ENCODE results near the gene STEAP1.
"Not testable (repeated sequence)": the region's sequence is repeated elsewhere in the genome, so short reads cannot be mapped to it uniquely, and the experiment has no call there.

STEAP1 gene

DNA sequence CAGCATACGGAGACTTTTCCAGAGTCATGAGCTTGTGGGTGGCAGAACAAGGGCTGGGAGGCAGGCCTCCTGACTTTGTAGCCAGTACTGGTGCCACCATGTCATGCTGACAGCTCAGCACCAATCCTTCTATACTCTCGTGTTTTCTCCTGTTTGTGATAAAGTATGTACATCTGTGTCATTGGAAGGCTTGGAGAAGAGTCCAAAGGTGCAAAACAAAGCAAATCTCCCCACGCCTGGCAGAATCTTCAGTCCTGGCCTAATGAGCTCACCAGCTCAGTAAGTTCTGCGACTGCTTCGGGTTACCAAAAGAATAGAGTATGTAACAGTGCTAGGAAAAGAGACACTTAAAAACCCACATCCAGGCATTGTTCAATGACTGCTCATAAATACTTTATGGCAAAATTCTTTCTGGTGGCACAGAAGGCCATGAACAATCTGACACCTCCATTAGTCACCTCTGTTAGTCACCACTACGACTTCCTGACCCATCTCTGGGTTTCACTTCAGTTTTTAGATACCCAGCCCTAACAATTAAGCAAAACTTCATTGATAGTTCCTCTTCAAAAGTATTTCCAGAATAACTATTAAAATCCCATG is 24.5 kb downstream of the STEAP1 start:
- H3K27ac ChIP-seq: peak overlapping the region; percentile 84
- TF ChIP-seq, protein P1, sequence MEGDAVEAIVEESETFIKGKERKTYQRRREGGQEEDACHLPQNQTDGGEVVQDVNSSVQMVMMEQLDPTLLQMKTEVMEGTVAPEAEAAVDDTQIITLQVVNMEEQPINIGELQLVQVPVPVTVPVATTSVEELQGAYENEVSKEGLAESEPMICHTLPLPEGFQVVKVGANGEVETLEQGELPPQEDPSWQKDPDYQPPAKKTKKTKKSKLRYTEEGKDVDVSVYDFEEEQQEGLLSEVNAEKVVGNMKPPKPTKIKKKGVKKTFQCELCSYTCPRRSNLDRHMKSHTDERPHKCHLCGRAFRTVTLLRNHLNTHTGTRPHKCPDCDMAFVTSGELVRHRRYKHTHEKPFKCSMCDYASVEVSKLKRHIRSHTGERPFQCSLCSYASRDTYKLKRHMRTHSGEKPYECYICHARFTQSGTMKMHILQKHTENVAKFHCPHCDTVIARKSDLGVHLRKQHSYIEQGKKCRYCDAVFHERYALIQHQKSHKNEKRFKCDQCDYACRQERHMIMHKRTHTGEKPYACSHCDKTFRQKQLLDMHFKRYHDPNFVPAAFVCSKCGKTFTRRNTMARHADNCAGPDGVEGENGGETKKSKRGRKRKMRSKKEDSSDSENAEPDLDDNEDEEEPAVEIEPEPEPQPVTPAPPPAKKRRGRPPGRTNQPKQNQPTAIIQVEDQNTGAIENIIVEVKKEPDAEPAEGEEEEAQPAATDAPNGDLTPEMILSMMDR (conservative IDR thresholded peaks at IDR 0.05): no peak

DNA sequence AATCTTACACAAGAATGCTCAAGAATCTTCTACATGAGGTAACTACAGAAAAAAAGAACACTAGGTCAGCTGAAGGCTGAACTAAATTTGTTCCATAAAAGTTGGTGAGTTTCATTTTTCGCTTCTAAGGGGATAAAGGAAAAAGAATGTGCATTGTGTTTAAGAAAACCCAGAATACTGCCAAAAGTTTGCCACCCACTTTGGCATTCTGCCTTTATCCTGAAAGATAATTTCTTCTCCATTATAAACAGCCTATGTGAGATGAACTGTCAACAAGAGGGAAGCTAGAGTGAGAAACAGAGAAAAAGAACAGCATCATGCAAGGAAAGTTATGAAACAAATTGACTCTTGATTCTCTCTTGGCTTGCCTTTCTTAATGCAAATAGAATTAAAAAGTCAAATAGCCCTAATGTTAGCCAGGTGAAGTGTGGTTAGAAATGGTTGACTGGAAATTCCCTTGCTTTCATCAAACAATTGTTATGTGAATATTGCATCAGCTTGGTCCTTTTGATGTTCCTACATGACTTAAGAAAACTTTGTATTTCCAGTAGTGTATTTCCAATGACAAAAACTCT is 25.8 kb downstream of the STEAP1 start:
- TF ChIP-seq, protein P1 (conservative IDR thresholded peaks at IDR 0.05): no peak
- H3K27ac ChIP-seq: peak overlapping the region; percentile 84

DNA sequence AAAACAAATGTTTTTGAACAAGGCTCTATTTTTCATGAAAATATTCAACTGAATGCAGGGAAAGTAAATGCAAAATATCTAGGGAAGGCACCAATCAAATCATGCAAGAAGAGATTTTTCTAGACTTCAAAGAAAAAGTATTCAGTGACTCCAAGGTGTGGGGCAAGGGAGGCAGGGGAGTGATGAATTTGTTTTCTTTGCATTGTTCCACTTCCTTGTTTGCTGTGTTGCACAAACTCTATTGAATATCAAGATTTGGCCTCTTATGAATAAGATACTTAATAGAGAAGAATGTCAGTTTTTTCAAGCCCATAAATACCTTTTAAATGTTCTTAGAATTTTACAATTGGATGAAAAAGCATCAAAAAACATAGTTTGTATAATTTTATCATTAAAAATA is 26.4 kb downstream of the STEAP1 start:
- H3K27ac ChIP-seq: peak overlapping the region; percentile 84
- TF ChIP-seq, protein P1 (conservative IDR thresholded peaks at IDR 0.05): no peak

DNA sequence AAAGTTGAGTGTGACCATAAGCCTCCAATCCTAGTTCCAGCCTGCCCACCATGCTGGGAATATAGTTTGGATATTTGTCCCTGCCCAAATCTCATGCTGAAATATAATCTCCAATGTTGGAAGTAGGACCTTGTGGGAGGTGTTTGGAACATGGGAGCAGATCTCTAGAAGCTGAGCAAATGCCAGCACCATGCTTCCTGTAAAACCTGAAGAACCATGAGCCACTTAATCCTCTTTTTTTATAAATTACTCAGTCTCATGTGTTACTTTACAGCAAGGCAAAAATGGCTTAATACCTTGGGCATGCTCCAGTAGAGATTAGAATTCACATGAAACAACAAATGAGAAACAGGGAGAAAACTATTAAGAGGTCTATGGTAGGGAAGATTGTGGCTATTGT is 27.2 kb downstream of the STEAP1 start:
- TF ChIP-seq, protein P1 (conservative IDR thresholded peaks at IDR 0.05): no peak
- peak overlapping the region; percentile 84 for H3K27ac ChIP-seq

DNA sequence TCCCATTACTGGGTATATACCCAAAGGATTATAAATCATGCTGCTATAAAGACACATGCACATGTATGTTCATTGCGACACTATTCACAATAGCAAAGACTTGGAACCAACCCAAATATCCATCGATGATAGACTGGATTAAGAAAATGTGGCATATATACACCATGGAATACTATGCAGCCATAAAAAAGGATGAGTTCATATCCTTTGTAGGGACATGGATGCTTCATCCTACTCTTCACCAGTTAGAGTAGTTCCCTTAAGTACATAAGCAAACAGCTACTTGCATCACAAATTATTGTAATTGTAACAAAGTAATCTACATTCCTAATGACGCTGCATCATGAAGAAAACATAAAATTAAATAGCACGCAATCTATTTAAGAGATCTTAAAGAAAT is 32.0 kb downstream of the STEAP1 start:
- not testable (repeated sequence) for H3K27ac ChIP-seq

DNA sequence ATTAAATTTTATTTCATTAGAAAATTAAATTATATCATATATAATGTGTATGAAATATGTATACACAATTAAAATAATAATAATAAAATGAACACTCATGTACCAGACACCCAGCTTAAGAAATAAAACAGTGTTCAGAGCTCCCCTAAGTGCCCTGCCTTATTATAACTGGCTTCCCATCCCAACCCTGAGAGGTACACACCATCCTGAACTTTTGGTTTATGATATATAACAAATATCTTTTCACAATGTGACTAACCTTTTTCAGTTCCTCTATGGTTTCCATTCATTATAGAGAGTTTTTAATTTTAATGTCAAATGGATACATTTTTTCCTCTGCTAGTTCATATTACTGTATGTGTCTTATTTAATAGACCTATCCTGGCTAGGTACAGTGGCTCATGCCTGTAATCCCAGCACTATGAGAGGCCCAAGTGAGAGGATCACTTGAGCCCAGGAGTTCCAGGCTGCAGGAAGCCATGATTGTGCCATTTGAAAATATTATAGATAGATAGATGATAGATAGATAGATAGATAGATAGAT is 33.3 kb downstream of the STEAP1 start:
- TF ChIP-seq, protein P1 (conservative IDR thresholded peaks at IDR 0.05): no peak
- H3K27ac ChIP-seq: peak overlapping the region; percentile 70

DNA sequence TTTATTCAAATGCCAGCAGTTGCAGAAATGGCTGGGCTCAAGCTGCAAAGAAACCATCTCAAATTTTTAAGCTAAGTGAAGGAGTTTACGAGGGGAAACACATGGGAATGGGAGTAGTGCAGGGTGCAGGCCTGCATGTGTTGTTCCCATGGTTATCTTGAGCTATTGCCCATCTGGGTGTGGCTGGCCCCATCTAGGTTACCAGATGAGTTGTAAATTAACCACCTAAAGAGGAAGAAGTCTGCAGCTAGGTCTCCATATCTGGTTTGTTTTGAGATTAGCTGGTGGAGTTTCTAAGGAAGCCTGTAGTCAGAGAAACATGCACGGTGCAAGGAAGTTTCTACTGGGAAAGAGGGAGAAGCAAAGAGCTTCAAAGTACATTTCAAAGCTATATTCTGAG is 34.0 kb downstream of the STEAP1 start:
- TF ChIP-seq, protein P1 (conservative IDR thresholded peaks at IDR 0.05): no peak
- peak overlapping the region; percentile 70 for H3K27ac ChIP-seq

DNA sequence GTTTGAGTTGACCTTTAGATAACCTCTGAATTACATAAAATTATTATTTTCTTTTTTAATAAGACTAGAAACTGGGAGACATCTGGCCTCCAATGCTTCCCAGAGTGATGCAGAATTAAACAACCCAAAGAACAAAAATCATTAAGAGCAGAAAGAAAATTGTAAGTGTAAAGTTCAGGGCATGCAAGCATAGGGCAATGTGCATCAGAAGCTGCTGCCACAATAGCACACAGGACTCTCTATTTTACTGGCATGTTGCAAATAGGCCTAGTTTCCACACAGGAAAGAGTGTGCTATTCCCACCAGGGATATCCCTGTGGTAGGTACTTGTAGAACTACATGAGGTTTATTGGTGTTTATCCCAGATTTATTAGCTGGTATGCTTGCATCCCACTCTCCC is 36.7 kb downstream of the STEAP1 start:
- H3K27ac ChIP-seq: no peak overlapping the region
- TF ChIP-seq, protein P1 (conservative IDR thresholded peaks at IDR 0.05): no peak
